Measurements from ENCODE around the gene KRTAP5-7. TPM values are rescaled to one million over a fixed set of nuclear protein-coding genes. Genes with fewer than 3 reads are reported as not detected.
A peak's percentile ranks its signal among the peaks of the same experiment; 100 is the strongest.

The KRTAP5-7 gene
- total and polyA plus RNA-seq, 2 of the 13 experiments (the other 11 are each of a cell fraction or from before 2014, with no cell fraction given): 0.54 TPM; not detected in 1

DNA sequence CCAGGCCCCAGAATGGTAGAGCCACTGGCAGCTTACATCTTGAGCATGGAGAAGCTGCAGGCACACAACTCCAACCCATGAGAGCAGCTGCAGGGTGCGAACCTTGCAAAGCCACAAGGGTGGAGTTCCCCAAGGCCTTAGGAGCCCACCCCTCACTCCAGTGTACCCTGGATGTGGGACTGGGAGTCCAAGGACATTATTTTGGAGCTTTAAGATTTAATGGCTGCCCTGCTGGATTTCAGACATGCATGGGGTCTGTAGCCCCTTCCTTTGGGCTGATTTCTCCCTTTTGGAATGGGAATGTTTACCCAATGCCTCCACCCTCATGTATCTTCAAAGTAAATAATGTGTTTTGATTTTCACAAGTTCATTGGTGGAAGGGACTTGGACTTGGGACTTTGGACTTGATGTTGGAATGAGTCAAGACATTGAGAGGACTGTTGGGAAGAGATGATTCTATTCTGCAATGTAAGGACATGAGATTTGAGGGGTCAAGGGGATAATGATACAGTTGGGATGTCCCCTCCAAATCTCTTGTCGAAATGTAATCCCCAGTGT, 1.1 kb upstream of the KRTAP5-7 start (continued):
- TF ChIP-seq, protein P1, sequence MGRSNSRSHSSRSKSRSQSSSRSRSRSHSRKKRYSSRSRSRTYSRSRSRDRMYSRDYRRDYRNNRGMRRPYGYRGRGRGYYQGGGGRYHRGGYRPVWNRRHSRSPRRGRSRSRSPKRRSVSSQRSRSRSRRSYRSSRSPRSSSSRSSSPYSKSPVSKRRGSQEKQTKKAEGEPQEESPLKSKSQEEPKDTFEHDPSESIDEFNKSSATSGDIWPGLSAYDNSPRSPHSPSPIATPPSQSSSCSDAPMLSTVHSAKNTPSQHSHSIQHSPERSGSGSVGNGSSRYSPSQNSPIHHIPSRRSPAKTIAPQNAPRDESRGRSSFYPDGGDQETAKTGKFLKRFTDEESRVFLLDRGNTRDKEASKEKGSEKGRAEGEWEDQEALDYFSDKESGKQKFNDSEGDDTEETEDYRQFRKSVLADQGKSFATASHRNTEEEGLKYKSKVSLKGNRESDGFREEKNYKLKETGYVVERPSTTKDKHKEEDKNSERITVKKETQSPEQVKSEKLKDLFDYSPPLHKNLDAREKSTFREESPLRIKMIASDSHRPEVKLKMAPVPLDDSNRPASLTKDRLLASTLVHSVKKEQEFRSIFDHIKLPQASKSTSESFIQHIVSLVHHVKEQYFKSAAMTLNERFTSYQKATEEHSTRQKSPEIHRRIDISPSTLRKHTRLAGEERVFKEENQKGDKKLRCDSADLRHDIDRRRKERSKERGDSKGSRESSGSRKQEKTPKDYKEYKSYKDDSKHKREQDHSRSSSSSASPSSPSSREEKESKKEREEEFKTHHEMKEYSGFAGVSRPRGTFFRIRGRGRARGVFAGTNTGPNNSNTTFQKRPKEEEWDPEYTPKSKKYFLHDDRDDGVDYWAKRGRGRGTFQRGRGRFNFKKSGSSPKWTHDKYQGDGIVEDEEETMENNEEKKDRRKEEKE (IDR thresholded peaks at IDR 0.05): no peak
- TF ChIP-seq ZNF350 (CRISPR knock-in tag; IDR thresholded peaks at IDR 0.05; ENCODE audit: borderline replicate concordance, low read depth) (no peak), ZNF468 (CRISPR knock-in tag; IDR thresholded peaks at IDR 0.05) (no peak), ZNF83 (CRISPR knock-in tag; IDR thresholded peaks at IDR 0.05; ENCODE audit: borderline replicate concordance) (no peak), ZNF619 (CRISPR knock-in tag; IDR thresholded peaks at IDR 0.05) (no peak), ZNF780A (CRISPR knock-in tag; IDR thresholded peaks at IDR 0.05) (no peak), SYNCRIP (IDR thresholded peaks at IDR 0.05; ENCODE audit: insufficient read depth, low read depth, low read length) (no peak), BHLHE40 (IDR thresholded peaks at IDR 0.05; ENCODE audit: low read length) (no peak), SPEN (CRISPR knock-in tag; IDR thresholded peaks at IDR 0.05; ENCODE audit: low read depth) (no peak)
- TF ChIP-seq, protein P2, sequence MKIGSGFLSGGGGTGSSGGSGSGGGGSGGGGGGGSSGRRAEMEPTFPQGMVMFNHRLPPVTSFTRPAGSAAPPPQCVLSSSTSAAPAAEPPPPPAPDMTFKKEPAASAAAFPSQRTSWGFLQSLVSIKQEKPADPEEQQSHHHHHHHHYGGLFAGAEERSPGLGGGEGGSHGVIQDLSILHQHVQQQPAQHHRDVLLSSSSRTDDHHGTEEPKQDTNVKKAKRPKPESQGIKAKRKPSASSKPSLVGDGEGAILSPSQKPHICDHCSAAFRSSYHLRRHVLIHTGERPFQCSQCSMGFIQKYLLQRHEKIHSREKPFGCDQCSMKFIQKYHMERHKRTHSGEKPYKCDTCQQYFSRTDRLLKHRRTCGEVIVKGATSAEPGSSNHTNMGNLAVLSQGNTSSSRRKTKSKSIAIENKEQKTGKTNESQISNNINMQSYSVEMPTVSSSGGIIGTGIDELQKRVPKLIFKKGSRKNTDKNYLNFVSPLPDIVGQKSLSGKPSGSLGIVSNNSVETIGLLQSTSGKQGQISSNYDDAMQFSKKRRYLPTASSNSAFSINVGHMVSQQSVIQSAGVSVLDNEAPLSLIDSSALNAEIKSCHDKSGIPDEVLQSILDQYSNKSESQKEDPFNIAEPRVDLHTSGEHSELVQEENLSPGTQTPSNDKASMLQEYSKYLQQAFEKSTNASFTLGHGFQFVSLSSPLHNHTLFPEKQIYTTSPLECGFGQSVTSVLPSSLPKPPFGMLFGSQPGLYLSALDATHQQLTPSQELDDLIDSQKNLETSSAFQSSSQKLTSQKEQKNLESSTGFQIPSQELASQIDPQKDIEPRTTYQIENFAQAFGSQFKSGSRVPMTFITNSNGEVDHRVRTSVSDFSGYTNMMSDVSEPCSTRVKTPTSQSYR (CRISPR knock-in tag; IDR thresholded peaks at IDR 0.05; ENCODE audit: borderline replicate concordance): no peak
- TF ChIP-seq, protein P3, sequence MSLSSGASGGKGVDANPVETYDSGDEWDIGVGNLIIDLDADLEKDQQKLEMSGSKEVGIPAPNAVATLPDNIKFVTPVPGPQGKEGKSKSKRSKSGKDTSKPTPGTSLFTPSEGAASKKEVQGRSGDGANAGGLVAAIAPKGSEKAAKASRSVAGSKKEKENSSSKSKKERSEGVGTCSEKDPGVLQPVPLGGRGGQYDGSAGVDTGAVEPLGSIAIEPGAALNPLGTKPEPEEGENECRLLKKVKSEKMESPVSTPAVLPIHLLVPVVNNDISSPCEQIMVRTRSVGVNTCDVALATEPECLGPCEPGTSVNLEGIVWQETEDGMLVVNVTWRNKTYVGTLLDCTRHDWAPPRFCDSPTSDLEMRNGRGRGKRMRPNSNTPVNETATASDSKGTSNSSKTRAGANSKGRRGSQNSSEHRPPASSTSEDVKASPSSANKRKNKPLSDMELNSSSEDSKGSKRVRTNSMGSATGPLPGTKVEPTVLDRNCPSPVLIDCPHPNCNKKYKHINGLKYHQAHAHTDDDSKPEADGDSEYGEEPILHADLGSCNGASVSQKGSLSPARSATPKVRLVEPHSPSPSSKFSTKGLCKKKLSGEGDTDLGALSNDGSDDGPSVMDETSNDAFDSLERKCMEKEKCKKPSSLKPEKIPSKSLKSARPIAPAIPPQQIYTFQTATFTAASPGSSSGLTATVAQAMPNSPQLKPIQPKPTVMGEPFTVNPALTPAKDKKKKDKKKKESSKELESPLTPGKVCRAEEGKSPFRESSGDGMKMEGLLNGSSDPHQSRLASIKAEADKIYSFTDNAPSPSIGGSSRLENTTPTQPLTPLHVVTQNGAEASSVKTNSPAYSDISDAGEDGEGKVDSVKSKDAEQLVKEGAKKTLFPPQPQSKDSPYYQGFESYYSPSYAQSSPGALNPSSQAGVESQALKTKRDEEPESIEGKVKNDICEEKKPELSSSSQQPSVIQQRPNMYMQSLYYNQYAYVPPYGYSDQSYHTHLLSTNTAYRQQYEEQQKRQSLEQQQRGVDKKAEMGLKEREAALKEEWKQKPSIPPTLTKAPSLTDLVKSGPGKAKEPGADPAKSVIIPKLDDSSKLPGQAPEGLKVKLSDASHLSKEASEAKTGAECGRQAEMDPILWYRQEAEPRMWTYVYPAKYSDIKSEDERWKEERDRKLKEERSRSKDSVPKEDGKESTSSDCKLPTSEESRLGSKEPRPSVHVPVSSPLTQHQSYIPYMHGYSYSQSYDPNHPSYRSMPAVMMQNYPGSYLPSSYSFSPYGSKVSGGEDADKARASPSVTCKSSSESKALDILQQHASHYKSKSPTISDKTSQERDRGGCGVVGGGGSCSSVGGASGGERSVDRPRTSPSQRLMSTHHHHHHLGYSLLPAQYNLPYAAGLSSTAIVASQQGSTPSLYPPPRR (CRISPR knock-in tag; IDR thresholded peaks at IDR 0.05; ENCODE audit: borderline replicate concordance): no peak
- TF ChIP-seq, protein P4, sequence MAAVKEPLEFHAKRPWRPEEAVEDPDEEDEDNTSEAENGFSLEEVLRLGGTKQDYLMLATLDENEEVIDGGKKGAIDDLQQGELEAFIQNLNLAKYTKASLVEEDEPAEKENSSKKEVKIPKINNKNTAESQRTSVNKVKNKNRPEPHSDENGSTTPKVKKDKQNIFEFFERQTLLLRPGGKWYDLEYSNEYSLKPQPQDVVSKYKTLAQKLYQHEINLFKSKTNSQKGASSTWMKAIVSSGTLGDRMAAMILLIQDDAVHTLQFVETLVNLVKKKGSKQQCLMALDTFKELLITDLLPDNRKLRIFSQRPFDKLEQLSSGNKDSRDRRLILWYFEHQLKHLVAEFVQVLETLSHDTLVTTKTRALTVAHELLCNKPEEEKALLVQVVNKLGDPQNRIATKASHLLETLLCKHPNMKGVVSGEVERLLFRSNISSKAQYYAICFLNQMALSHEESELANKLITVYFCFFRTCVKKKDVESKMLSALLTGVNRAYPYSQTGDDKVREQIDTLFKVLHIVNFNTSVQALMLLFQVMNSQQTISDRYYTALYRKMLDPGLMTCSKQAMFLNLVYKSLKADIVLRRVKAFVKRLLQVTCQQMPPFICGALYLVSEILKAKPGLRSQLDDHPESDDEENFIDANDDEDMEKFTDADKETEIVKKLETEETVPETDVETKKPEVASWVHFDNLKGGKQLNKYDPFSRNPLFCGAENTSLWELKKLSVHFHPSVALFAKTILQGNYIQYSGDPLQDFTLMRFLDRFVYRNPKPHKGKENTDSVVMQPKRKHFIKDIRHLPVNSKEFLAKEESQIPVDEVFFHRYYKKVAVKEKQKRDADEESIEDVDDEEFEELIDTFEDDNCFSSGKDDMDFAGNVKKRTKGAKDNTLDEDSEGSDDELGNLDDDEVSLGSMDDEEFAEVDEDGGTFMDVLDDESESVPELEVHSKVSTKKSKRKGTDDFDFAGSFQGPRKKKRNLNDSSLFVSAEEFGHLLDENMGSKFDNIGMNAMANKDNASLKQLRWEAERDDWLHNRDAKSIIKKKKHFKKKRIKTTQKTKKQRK (IDR thresholded peaks at IDR 0.05; ENCODE audit: low read length): no peak
- TF ChIP-seq, protein P5, sequence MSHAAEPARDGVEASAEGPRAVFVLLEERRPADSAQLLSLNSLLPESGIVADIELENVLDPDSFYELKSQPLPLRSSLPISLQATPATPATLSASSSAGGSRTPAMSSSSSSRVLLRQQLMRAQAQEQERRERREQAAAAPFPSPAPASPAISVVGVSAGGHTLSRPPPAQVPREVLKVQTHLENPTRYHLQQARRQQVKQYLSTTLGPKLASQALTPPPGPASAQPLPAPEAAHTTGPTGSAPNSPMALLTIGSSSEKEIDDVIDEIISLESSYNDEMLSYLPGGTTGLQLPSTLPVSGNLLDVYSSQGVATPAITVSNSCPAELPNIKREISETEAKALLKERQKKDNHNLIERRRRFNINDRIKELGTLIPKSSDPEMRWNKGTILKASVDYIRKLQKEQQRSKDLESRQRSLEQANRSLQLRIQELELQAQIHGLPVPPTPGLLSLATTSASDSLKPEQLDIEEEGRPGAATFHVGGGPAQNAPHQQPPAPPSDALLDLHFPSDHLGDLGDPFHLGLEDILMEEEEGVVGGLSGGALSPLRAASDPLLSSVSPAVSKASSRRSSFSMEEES (CRISPR knock-in tag; IDR thresholded peaks at IDR 0.05): 0 out of 2 replicates have a peak, but pooled peaks have one; percentile 29
